ENCODE data around the gene PPARG.

PPARG gene

DNA sequence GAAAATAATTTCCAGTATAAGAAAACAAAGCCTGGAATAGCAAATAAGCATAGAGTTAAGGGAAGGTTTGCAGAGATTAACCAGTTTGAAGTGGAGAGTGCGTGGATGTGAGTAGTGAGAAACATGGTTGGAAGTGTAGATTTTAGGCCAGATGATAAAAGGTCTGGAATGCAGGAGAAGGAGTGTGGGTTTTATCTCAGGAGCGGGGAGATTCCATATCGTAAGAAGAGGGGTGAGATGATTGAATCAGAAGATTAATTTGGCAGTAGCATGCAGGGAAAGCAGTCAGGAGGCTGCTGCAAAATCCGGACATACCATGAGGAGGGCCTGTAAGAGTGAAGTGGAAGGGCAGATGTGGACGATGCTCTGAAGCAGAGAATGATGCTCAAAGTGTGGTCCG is 13.7 kb downstream of the PPARG start:
- H3K9ac ChIP-seq (ENCODE audit: low read length), result no peak overlapping the region
- no peak overlapping the region for H3K27ac ChIP-seq (ENCODE audit: low read length, poor library complexity, severe bottlenecking)
- H2BK120ac ChIP-seq (ENCODE audit: low read depth, low read length), result no peak overlapping the region
- no peak overlapping the region for H3K14ac ChIP-seq (ENCODE audit: low read length in 2 of 2)
- H2AFZ ChIP-seq (ENCODE audit: low read depth, low read length), result no peak overlapping the region
- H4K8ac ChIP-seq (ENCODE audit: low read length), result no peak overlapping the region
- H3K4me2 ChIP-seq (ENCODE audit: low read length, poor library complexity, severe bottlenecking), result no peak overlapping the region
- no peak overlapping the region for H3K4ac ChIP-seq (ENCODE audit: low read depth in 1 of 2, low read length in 2 of 2)
- H2BK12ac ChIP-seq (ENCODE audit: low read length in 2 of 2), result no peak overlapping the region
- H3K4me3 ChIP-seq (ENCODE audit: insufficient read depth in 1 of 2, low read depth in 1 of 2, low read length in 2 of 2), result no peak overlapping the region
- peak overlapping the region; percentile 13 for H2AK5ac ChIP-seq (ENCODE audit: low read length, severe bottlenecking)
- no peak for DNase-seq
- no peak overlapping the region for H3K23ac ChIP-seq (ENCODE audit: low read length in 2 of 2)
- peaks cover 15% of the 10 kb centered on the region for H3K79me1 ChIP-seq (replicated peaks; ENCODE audit: low read length, poor library complexity, severe bottlenecking)
- H3K18ac ChIP-seq (ENCODE audit: low read depth in 1 of 2, low read length in 2 of 2), result no peak overlapping the region
- no peak overlapping the region for H2BK15ac ChIP-seq (ENCODE audit: low read depth, poor library complexity, severe bottlenecking)
- H4K91ac ChIP-seq (ENCODE audit: low read length), result no peak overlapping the region
- H3K9me3 ChIP-seq (ENCODE audit: control insufficient read depth, low read length), result no peaks in the 10 kb centered on the region
- 92% methylated on average over 5 of the region's 6 CpGs for WGBS
- H3K36me3 ChIP-seq (ENCODE audit: control insufficient read depth in 1 of 2, insufficient read depth in 2 of 2, low read depth in 1 of 2, low read length in 2 of 2), result peaks cover 0 to 21% of the 10 kb centered on the region in 2 experiments
- H3K4me1 ChIP-seq (ENCODE audit: control insufficient read depth, insufficient read depth, low read depth, low read length), result no peaks in the 10 kb centered on the region
- H2BK5ac ChIP-seq (ENCODE audit: low read depth, low read length, poor library complexity, severe bottlenecking), result no peak overlapping the region
- H3K27me3 ChIP-seq (ENCODE audit: control insufficient read depth in 1 of 2, insufficient read depth in 1 of 2, low read length in 2 of 2), result no peaks in the 10 kb centered on the region

DNA sequence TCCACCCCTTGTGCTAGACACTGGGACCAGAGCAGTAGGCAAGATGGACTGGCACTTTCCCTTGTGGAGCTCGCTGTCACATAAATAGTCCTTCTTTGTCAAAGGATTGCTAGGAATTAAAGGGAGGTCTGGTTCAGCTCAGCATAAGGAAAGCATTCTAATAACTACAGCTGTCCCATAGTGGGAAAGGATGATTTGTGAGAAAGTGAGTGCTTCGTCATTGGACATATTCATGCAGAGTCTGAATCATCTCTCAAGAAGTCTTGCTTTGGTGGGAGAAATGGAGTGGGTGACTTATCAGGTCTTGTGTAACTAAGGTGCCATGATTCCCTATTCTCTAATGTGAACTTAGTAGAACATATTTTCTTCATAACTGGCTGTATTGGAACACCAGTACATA is 14.7 kb downstream of the PPARG start:
- Histone ChIP-seq H3K14ac (ENCODE audit: low read length in 2 of 2) (no peak overlapping the region), H3K23ac (ENCODE audit: low read length in 2 of 2) (no peak overlapping the region), H3K79me1 (replicated peaks; ENCODE audit: low read length, poor library complexity, severe bottlenecking) (peaks cover 15% of the 10 kb centered on the region), H4K91ac (ENCODE audit: low read length) (no peak overlapping the region), H2BK5ac (ENCODE audit: low read depth, low read length, poor library complexity, severe bottlenecking) (no peak overlapping the region), H2BK15ac (ENCODE audit: low read depth, poor library complexity, severe bottlenecking) (no peak overlapping the region), H4K8ac (ENCODE audit: low read length) (no peak overlapping the region), H3K36me3 (ENCODE audit: control insufficient read depth in 1 of 2, insufficient read depth in 2 of 2, low read depth in 1 of 2, low read length in 2 of 2) (peaks cover 0 to 21% of the 10 kb centered on the region in 2 experiments), H3K18ac (ENCODE audit: low read depth in 1 of 2, low read length in 2 of 2) (no peak overlapping the region), H3K4me3 (ENCODE audit: insufficient read depth in 1 of 2, low read depth in 1 of 2, low read length in 2 of 2) (no peak overlapping the region), H3K27me3 (ENCODE audit: control insufficient read depth in 1 of 2, insufficient read depth in 1 of 2, low read length in 2 of 2) (no peaks in the 10 kb centered on the region), H3K4ac (ENCODE audit: low read depth in 1 of 2, low read length in 2 of 2) (no peak overlapping the region), H3K4me2 (ENCODE audit: low read length, poor library complexity, severe bottlenecking) (no peak overlapping the region), H2BK12ac (ENCODE audit: low read length in 2 of 2) (no peak overlapping the region), H2BK120ac (ENCODE audit: low read depth, low read length) (no peak overlapping the region), H3K9me3 (ENCODE audit: control insufficient read depth, low read length) (no peaks in the 10 kb centered on the region), H3K4me1 (ENCODE audit: control insufficient read depth, insufficient read depth, low read depth, low read length) (peaks cover 3% of the 10 kb centered on the region), H3K27ac (ENCODE audit: low read length, poor library complexity, severe bottlenecking) (no peak overlapping the region), H2AFZ (ENCODE audit: low read depth, low read length) (no peak overlapping the region), H3K9ac (ENCODE audit: low read length) (peak overlapping the region; percentile 19), H2AK5ac (ENCODE audit: low read length, severe bottlenecking) (no peak overlapping the region)
- 38% methylated on average over 2 of the region's 2 CpGs for WGBS
- peak; percentile 86 for DNase-seq

DNA sequence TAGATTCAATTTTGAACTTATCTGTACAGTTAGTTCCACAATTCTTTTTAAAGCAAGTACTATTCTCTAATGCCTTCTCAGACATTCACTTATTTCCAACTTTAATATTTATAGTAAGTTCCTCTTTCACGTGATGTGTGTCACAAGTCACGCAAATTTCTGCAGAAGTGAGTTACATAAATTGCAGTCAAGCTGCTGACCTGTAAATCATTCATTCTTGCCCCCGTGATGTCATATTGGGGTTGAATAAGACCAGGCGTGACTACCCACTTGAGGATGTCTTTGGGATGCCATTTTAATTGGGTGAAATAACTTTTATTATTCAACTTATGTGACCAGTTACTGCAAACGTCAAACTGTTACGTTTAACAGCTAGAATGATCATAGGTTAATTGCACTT is 15.1 kb downstream of the PPARG start:
- no peak overlapping the region for H3K23ac ChIP-seq (ENCODE audit: low read length in 2 of 2)
- H3K9me3 ChIP-seq (ENCODE audit: control insufficient read depth, low read length), result no peaks in the 10 kb centered on the region
- H2BK5ac ChIP-seq (ENCODE audit: low read depth, low read length, poor library complexity, severe bottlenecking), result no peak overlapping the region
- no peak overlapping the region for H4K8ac ChIP-seq (ENCODE audit: low read length)
- H4K91ac ChIP-seq (ENCODE audit: low read length), result no peak overlapping the region
- DNase-seq, result no peak
- H3K36me3 ChIP-seq (ENCODE audit: control insufficient read depth in 1 of 2, insufficient read depth in 2 of 2, low read depth in 1 of 2, low read length in 2 of 2), result peaks cover 0 to 21% of the 10 kb centered on the region in 2 experiments
- peaks cover 3% of the 10 kb centered on the region for H3K4me1 ChIP-seq (ENCODE audit: control insufficient read depth, insufficient read depth, low read depth, low read length)
- H3K27ac ChIP-seq (ENCODE audit: low read length, poor library complexity, severe bottlenecking), result no peak overlapping the region
- H2BK15ac ChIP-seq (ENCODE audit: low read depth, poor library complexity, severe bottlenecking), result no peak overlapping the region
- no peaks in the 10 kb centered on the region for H3K27me3 ChIP-seq (ENCODE audit: control insufficient read depth in 1 of 2, insufficient read depth in 1 of 2, low read length in 2 of 2)
- H2AK5ac ChIP-seq (ENCODE audit: low read length, severe bottlenecking), result no peak overlapping the region
- H2AFZ ChIP-seq (ENCODE audit: low read depth, low read length), result no peak overlapping the region
- no peak overlapping the region for H3K18ac ChIP-seq (ENCODE audit: low read depth in 1 of 2, low read length in 2 of 2)
- no peak overlapping the region for H2BK12ac ChIP-seq (ENCODE audit: low read length in 2 of 2)
- no peak overlapping the region for H3K4me2 ChIP-seq (ENCODE audit: low read length, poor library complexity, severe bottlenecking)
- 84% methylated on average over 6 of the region's 6 CpGs for WGBS
- peak overlapping the region in 1 of 2 experiments; percentile 1 for H3K4me3 ChIP-seq (ENCODE audit: insufficient read depth in 1 of 2, low read depth in 1 of 2, low read length in 2 of 2)
- peaks cover 13% of the 10 kb centered on the region for H3K79me1 ChIP-seq (replicated peaks; ENCODE audit: low read length, poor library complexity, severe bottlenecking)
- no peak overlapping the region for H3K9ac ChIP-seq (ENCODE audit: low read length)
- H3K14ac ChIP-seq (ENCODE audit: low read length in 2 of 2), result no peak overlapping the region
- no peak overlapping the region for H3K4ac ChIP-seq (ENCODE audit: low read depth in 1 of 2, low read length in 2 of 2)
- H2BK120ac ChIP-seq (ENCODE audit: low read depth, low read length), result no peak overlapping the region

DNA sequence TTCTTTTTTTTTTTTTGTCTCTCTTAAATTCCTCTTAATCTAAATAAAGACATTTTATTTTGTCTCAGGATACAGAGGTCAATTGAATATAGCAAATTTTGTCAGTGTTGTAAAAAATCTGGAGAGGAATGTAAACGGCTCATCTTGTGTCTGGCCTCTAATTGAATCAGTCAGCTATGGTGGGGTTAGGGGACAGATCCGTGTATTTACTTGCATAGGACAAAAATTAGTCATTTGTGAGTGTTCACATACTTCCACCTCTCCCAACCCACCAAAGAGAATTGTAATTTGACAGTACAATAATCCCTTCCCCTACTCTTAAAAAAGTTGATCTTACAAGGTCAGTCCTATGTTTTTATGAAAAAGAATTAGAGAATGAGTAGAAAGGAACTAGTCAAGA is 18.3 kb downstream of the PPARG start:
- no peak overlapping the region for H3K9ac ChIP-seq (ENCODE audit: low read length)
- H2AFZ ChIP-seq (ENCODE audit: low read depth, low read length), result no peak overlapping the region
- H3K4me3 ChIP-seq (ENCODE audit: insufficient read depth in 1 of 2, low read depth in 1 of 2, low read length in 2 of 2), result no peak overlapping the region
- no peak overlapping the region for H3K14ac ChIP-seq (ENCODE audit: low read length in 2 of 2)
- no peaks in the 10 kb centered on the region for H3K9me3 ChIP-seq (ENCODE audit: control insufficient read depth, low read length)
- H3K18ac ChIP-seq (ENCODE audit: low read depth in 1 of 2, low read length in 2 of 2), result no peak overlapping the region
- peak; percentile 30 for DNase-seq
- no peak overlapping the region for H3K23ac ChIP-seq (ENCODE audit: low read length in 2 of 2)
- no peak overlapping the region for H2BK5ac ChIP-seq (ENCODE audit: low read depth, low read length, poor library complexity, severe bottlenecking)
- H2BK12ac ChIP-seq (ENCODE audit: low read length in 2 of 2), result no peak overlapping the region
- no peak overlapping the region for H2BK120ac ChIP-seq (ENCODE audit: low read depth, low read length)
- no peak overlapping the region for H4K8ac ChIP-seq (ENCODE audit: low read length)
- H2AK5ac ChIP-seq (ENCODE audit: low read length, severe bottlenecking), result no peak overlapping the region
- no peak overlapping the region for H3K27ac ChIP-seq (ENCODE audit: low read length, poor library complexity, severe bottlenecking)
- no peak overlapping the region for H3K4ac ChIP-seq (ENCODE audit: low read depth in 1 of 2, low read length in 2 of 2)
- no peak overlapping the region for H2BK15ac ChIP-seq (ENCODE audit: low read depth, poor library complexity, severe bottlenecking)
- no peak overlapping the region for H3K4me2 ChIP-seq (ENCODE audit: low read length, poor library complexity, severe bottlenecking)
- H4K91ac ChIP-seq (ENCODE audit: low read length), result no peak overlapping the region
- no peaks in the 10 kb centered on the region for H3K27me3 ChIP-seq (ENCODE audit: control insufficient read depth in 1 of 2, insufficient read depth in 1 of 2, low read length in 2 of 2)
- peaks cover 15% of the 10 kb centered on the region for H3K79me1 ChIP-seq (replicated peaks; ENCODE audit: low read length, poor library complexity, severe bottlenecking)
- H3K4me1 ChIP-seq (ENCODE audit: control insufficient read depth, insufficient read depth, low read depth, low read length), result peaks cover 5% of the 10 kb centered on the region
- 43% methylated on average over 1 of the region's 2 CpGs for WGBS
- peaks cover 0 to 9% of the 10 kb centered on the region in 2 experiments for H3K36me3 ChIP-seq (ENCODE audit: control insufficient read depth in 1 of 2, insufficient read depth in 2 of 2, low read depth in 1 of 2, low read length in 2 of 2)

Measured in mesenchymal stem cell (in vitro differentiated cells and primary cell).